Measurements from ENCODE around the gene FAM180A. TPM values are rescaled to one million over a fixed set of nuclear protein-coding genes. Genes with fewer than 3 reads are reported as not detected.

Gene FAM180A
- total and polyA plus RNA-seq, 10 of the 15 experiments (the other 5 are each of a cell fraction or from before 2014, with no cell fraction given): not detected

- Histone ChIP-seq H3K27me3 (replicated peaks in 1 of 2; ENCODE audit: control insufficient read depth in 2 of 2, insufficient read depth in 2 of 2, low read length in 1 of 2) (no peaks in the 10 kb centered on the region), H3K4me2 (ENCODE audit: control insufficient read depth, insufficient read depth) (no peak overlapping the region), H3K9me3 (replicated peaks; ENCODE audit: control insufficient read depth, insufficient read depth, low read length) (no peaks in the 10 kb centered on the region), H2AFZ (ENCODE audit: control insufficient read depth, low read depth, low read length) (no peak overlapping the region), H3K79me2 (ENCODE audit: control insufficient read depth, insufficient read depth, low read length) (no peaks in the 10 kb centered on the region), H3K9ac (ENCODE audit: control insufficient read depth, insufficient read depth, low read length) (no peak overlapping the region), H3K4me3 (no peak overlapping the region), H3K36me3 (ENCODE audit: control insufficient read depth in 2 of 2, insufficient read depth in 2 of 2, low read length in 1 of 2) (no peaks in the 10 kb centered on the region), H3K27ac (ENCODE audit: control insufficient read depth, insufficient read depth) (no peak overlapping the region), H4K20me1 (ENCODE audit: control insufficient read depth, insufficient read depth) (no peaks in the 10 kb centered on the region), H3K4me1 (ENCODE audit: control insufficient read depth, insufficient read depth, low read length) (no peaks in the 10 kb centered on the region)
- CTCF ChIA-PET: no interaction called here
- BruUV-seq (replicated peaks): no TSS peak
- SMC1A ChIA-PET (ENCODE audit: uncharacterized antibody, unreplicated experiment): no interaction called here
- in situ Hi-C loops (cut with MboI): no loop called here
- FAIRE-seq (no peak), DNase-seq (ENCODE audit: low read depth, low spot score) (no peak), ATAC-seq (no peak)
- POLR2A ChIA-PET: no interaction called here
- intact Hi-C loops (cut with micrococcal nuclease; ENCODE audit: unreplicated experiment): no loop called here
- TF ChIP-seq ZNF592 (IDR thresholded peaks at IDR 0.05) (no peak), CHD2 (IDR thresholded peaks at IDR 0.05; ENCODE audit: borderline replicate concordance, low read depth, low read length) (no peak), SKIL (IDR thresholded peaks at IDR 0.05; ENCODE audit: low read depth, poor library complexity, severe bottlenecking) (no peak), TCF7 (IDR thresholded peaks at IDR 0.05; ENCODE audit: borderline replicate concordance) (no peak)
- WGBS (ENCODE audit: insufficient coverage, insufficient replicate concordance, low lambda C conversion rate, missing lambda C conversion rate): 37% methylated on average over 11 of the region's 11 CpGs
- RAD21 ChIA-PET (ENCODE audit: unreplicated experiment): interaction anchor here (1.3 kb wide), 1 partner anchor 220 kb away, joined by 3 read pairs; no protein-coding TSS in a partner anchor
Observed at GRCh38 chr7:135790371-135790977, 41.9 kb upstream of the FAM180A start.

All from GM12878 (cell line).